H7 (cell line): ENCODE results near the gene PDE4DIP. TPM values are rescaled to one million over a fixed set of nuclear protein-coding genes. Genes with fewer than 3 reads are reported as not detected.
"Not testable (repeated sequence)": the region's sequence is repeated elsewhere in the genome, so short reads cannot be mapped to it uniquely, and the experiment has no call there.

Experiments
- DNase-seq: peaks from one replicate; pipeline ENCODE4 v3.0.0; 2012
- H3K27me3 ChIP-seq: 2 replicates; pipeline ENCODE4 v1.6.0; 2011; ENCODE audit warnings: mild to moderate bottlenecking, low read length; ENCODE audit not compliant: control insufficient read depth, insufficient read depth
- H3K36me3 ChIP-seq: replicated peaks from 2 replicates; pipeline ENCODE4 v1.5.1; 2011; ENCODE audit warnings: low read length; ENCODE audit not compliant: control insufficient read depth, insufficient read depth
- H3K4me3 ChIP-seq: 2 replicates; pipeline ENCODE4 v1.5.1; 2011; ENCODE audit warnings: low read depth, mild to moderate bottlenecking, control low read depth, low read length, moderate library complexity; ENCODE audit not compliant: insufficient read depth
- total RNA-seq: library from RNA; depleted of rRNA; stranded (reverse); fragments of >200 nt; shearing (Covaris generic); gene quantifications from 2 replicates; pipeline ENCODE4 v1.2.3, GENCODE V29; 2014

The PDE4DIP gene
- total RNA-seq, 1 experiment from 2014 or later, result 17.0 TPM

DNA sequence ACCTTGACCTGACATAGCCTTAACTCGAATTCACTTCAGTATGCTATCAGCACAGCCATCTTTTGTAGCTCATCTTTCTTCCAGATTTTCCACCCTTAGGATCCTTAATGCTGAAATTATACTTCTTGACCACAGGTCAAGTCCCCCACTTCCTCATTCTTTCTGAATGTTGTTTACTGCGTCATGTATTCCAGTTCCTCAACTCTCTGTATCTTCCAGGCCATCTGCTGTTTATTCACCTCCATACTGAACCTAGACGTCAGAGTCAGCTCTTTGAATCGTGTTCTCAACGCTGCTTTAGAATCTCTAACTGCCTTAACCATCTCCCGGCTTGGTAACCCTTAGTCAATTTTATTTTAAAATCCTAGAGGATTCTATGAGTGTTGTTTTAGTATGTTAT is 9.8 kb downstream of the PDE4DIP start:
- DNase-seq, result not testable (repeated sequence)

DNA sequence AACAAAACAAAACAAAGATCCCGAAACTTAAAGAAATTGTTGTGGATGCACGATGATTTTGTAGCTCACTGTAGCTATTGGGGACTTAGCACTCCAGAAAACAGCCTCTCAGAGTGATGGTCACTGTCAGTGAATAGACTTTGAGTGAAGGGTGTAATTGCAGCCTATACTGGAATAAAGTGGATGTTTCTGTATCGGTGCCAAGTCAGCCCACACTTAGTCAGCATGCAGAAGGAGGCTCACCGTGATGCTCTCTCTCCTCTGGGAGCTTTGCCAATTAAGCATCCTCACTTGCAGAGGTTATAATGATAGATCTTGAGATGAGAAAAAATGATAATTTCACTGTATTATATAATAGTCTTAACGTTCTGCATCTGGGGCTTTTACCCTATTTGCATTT is 11.1 kb downstream of the PDE4DIP start:
- H3K4me3 ChIP-seq, H3K27me3 ChIP-seq, H3K36me3 ChIP-seq, DNase-seq: not testable (repeated sequence)

More for the DNA sequence above, 9.8 kb downstream of the PDE4DIP start:
- H3K27me3 ChIP-seq, H3K4me3 ChIP-seq, H3K36me3 ChIP-seq: not testable (repeated sequence)

DNA sequence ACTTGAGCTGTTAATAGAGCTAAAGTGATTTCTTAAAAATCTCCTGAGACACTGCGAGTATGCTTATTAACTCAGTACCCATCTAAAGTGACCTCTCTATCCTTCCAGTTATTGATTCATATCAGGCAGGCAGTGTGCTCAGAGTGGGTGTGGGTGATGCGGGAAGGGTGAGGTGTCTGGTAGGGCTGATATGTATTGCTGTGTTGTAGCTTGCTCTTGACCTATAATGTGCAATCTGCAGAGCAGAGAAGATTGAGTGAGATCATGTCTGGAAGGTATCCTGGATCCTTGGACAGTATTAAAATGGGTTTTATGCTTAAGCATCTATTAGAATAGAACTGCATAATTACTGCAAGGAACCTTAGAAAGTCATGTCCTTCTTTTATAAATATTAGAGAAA is 15.8 kb downstream of the PDE4DIP start:
- not testable (repeated sequence) for H3K27me3 ChIP-seq, DNase-seq, H3K36me3 ChIP-seq, H3K4me3 ChIP-seq

DNA sequence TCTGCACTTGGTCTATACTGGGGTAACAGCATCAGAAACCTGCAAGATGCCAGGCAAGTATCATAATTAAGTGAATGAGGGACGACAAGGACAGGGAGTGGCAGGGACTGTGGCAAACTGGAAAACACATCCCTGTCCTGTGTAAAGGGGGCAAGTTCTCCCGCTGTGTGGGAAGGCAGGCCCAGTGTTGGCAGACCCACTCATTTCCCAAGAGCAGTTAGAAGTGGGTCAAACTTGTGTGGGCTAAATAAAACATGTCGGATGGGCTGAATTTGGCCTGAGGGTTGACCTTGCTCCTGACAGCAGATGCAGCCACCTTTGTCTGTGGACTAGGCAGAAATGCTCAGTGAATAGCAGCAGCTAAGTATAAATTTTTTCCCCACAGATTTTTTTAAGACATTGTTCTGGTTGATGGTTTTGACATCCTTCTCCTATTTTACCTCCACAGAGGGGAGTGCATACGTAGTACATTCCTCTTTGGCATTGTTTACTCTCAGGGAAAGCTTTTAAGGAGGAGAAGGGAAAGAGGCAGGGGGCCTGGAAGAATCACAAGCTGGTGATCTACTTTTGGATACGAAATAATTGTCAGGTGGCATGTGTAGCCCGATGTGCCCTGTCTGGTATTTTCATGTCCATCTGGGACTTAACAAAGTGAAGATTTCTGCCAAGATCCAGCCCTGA is 16.5 kb downstream of the PDE4DIP start:
- not testable (repeated sequence) for DNase-seq, H3K36me3 ChIP-seq, H3K27me3 ChIP-seq, H3K4me3 ChIP-seq

DNA sequence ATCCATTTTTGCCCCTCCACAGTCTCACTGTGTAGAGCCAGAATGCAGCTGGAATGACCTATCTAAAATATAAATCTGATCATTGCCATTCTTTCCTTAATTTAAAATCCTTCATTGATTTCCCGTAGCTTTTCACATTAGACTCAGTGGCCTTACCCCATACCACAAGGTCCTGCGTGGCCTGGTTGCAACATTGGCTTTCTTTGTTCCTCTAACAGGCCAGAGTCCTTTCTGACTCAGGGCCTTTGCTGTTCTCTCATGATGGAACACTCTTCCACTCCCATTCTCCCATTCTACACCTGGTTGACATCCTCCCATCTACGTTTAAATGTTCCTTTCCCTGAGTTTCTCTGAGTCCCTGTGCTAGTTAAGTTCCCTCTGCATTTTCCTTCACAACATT is 18.4 kb downstream of the PDE4DIP start:
- H3K36me3 ChIP-seq, DNase-seq, H3K4me3 ChIP-seq, H3K27me3 ChIP-seq: not testable (repeated sequence)

DNA sequence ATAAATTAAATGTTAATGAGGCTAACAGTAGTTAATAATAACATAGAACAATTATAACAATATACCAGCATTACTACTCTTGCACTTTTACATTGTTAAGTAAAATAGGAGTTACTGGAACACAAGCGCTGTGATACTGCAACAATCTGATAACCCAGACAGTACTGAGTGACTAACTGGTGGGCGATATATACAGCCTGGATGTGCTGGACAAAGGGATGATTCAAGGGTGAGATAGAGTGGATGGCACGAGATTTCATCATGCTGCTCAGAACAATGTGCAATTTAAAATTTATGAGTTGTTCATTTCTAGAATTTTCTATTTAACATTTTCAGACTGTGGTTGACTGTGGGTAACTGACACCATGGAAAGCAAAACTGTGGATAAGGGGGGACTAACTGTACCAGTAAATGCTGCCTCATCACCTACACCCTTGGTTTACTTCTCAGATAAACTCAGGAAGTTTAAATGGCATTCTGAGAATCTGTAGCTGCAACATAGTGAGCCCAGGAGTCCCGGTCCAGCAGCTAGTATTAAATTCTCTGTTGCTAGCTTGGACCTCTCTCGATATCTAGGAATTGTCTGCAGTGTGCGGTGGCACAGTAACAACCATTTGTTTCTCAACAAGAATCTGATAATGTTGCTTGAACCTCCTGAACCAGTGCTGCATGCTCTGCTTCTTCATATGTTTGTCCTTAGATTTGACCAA is 24.9 kb downstream of the PDE4DIP start:
- H3K4me3 ChIP-seq, H3K27me3 ChIP-seq, H3K36me3 ChIP-seq, DNase-seq: not testable (repeated sequence)

DNA sequence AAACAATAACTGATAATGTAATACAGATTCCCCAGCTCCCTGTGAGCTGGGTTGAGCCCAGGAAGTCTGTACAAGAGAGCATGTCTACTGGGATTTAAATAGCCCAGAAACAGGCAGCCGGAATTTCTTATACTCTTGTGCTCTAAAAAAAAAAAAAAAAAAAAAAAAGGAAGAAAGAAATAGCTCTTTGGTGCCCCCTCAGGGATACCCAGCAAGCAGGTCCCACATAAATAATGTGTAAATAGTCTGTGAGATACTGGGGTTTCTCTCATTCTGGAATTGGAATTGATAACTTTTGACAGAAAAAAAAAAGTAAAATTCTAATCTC is 25.4 kb downstream of the PDE4DIP start:
- not testable (repeated sequence) for H3K36me3 ChIP-seq, H3K4me3 ChIP-seq, H3K27me3 ChIP-seq, DNase-seq

DNA sequence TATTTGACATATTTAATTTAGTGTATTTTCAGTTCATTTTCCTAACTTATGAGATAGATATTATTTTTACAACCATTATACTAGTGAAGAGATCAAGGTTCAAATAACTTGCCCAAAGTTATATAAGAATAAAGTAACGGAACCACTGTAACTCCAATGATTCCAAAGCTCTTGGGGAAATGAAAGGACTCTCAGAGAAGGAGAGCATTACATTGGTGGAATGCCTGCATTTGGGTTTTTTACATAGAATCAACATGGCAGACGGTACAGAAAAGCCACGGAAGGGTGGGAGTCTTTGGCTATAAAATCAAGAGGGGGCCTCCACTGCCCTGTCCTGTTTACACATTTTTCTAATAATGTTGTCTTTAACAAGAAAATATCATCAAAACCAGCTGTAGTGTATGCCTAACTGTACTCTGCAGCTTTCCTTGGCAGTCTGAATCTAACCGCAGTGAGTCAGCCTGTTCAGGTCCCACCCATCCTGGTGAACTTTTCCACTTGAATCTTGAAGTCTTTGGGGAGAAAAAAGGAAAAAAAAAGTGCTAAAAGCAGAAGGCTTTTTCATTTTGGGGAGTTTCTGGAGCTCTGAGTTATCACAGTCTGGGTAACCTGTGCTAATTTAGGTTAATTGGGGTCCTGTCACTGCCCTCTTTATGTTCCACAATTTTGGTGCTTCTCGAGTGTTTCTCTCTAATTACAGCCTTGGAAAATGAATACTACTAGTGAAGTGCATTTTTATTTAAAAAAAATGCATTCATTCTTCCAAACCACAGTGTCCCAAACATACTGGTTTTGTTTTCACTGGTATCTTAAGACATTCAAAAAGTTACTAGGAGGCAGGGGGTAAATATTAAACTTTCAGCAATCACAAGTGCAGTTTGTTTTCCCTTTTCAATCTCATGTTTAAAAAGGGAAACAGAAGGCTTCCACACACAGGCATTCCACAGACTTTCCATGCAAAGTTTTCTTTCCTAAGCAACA is 30.5 kb downstream of the PDE4DIP start:
- not testable (repeated sequence) for H3K36me3 ChIP-seq, H3K27me3 ChIP-seq, H3K4me3 ChIP-seq

DNA sequence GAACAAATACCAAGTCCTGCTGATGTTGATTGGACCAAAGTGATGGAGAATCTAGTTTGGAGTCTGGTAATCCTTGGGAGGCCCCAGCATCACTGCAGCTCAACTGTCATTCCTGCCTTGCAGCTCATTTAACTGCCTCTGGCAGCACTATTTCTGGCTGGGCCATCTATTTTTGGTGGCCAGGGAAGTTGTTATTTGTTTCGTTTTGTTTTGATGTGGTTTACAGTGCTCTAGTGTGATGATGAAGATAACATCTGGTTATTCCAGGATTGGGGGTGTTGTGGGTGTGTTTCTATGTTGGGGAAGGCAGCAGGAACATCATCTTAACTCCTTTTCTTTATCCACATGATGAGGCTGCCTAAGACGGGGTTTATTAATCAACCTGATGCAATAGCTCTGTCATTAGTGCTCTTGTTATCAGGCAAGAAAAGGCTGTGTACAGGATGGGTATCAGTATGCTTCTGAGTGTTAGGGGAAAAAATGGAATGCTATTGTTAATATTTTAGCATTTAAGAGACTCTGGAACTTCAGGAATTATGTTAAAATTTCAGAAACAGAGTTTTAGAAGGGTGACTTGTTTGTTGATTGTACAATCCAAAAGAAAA is 35.7 kb downstream of the PDE4DIP start:
- not testable (repeated sequence) for H3K4me3 ChIP-seq, H3K36me3 ChIP-seq, DNase-seq, H3K27me3 ChIP-seq

More for the DNA sequence above, 30.5 kb downstream of the PDE4DIP start:
- DNase-seq, result not testable (repeated sequence)

DNA sequence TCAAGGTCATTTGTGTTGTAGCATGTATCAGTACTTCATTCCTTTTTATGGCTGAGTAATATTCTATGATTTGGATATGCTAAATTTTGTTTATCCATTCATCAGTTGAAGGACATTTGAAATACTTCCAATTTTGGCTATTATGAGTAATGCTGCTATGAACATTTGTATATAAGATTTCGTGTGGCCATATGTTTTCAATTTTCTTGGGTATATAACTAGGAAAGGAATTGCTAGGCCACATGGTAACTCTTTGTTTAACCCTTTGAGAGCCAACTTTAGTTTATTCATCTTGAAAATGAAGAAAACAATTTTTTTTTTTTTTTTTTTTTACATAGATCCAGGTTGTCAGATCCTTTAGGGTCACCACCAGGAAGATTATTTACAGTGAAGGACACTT is 37.0 kb downstream of the PDE4DIP start:
- H3K27me3 ChIP-seq, DNase-seq, H3K36me3 ChIP-seq, H3K4me3 ChIP-seq: not testable (repeated sequence)

DNA sequence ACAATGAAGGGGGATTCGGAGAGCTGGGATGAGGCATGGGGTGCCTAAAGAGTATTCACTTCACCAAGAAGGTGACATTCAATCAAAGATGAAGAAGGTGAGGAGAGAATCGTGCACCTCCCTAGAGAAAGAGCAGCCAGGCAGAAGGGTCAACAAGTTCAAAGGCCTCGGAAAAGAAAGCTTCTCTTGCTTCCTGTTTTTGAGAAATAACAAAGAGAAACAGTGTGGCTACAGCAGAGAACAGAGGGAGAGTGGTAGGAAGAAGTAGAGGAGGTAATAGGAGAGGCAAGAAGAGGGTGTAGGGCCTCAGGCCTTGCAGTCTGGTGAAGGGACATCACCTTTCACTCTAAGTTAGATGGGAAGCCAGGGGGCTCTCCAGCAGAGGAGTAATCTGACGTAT is 41.0 kb downstream of the PDE4DIP start:
- DNase-seq, H3K4me3 ChIP-seq, H3K36me3 ChIP-seq, H3K27me3 ChIP-seq: not testable (repeated sequence)

DNA sequence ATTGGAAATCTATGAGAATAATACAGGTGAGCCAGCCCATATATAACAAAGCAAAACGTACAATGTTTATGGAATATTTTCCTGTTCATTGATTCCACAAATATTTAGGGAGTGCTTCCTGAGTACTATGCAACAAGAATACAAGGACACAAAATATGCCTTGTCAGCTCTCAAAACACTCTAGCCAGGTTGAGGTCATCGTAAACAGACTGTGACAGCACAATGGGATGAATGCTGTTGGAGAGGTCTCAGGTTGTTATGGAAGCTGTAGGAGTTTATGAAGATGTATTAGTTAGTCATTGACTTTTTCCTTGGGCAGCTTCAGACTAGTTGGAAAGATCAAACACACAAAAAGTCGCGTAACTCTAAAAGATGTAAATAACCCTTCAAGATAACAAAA is 42.1 kb downstream of the PDE4DIP start:
- not testable (repeated sequence) for DNase-seq, H3K4me3 ChIP-seq, H3K27me3 ChIP-seq, H3K36me3 ChIP-seq

DNA sequence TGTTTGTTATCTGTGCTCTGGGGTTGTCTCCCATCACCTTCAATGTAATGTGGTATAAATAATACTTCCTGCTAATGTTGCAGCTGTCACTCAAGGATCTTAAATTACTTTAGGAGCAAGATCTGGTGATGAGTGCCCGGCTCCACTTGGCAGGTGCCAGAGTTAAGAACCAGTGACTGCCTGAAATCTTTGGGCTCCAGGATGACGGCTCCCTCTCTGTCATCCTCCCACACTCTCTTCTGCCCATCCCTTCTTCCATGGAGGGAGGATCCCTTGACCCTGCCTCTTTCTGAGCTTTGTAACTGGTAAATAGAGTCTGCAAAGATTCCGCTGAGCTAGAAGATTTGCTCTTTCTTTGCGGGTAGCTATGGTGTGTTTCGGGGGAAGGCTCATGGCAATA is 44.4 kb downstream of the PDE4DIP start:
- not testable (repeated sequence) for H3K27me3 ChIP-seq, H3K36me3 ChIP-seq, DNase-seq, H3K4me3 ChIP-seq

DNA sequence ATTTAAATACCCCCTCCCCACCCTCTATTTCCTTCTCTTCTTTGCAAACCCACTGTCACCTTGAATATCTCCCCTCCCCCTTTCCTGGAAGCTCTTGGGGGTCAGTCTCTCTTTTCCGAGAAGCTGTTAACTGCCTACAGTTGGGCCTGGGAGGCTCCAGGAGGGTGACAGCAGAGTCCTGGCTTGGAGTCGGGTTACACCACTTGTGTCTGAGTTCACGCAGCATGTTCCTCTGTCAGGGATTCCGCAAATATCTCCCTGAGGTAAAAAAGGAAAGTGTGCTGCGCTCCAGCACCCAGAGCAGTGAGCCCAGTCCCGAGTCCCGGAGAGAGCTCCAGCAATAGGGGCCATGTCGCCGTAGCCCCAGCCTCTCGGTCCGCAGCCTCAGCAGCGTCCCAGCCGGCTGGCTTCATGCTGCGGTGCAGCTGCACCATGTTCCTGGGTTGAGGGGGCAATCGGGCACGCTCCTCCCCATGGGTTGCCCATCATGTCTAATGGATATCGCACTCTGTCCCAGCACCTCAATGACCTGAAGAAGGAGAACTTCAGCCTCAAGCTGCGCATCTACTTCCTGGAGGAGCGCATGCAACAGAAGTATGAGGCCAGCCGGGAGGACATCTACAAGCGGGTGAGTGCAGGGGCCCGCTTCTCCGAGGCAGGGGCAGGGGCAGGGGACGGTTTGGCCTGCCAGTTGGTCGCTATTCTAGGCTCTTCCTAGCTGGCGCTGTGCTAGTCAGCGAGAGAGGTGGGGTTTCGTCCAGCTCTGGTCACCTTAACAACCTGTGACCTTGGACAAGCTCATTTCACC is 45.2 kb downstream of the PDE4DIP start:
- DNase-seq, result not testable (repeated sequence)

More for the DNA sequence above, 45.2 kb downstream of the PDE4DIP start:
- not testable (repeated sequence) for H3K36me3 ChIP-seq, H3K4me3 ChIP-seq, H3K27me3 ChIP-seq
